B cell (primary cell): Measurements from ENCODE around the gene ABTB2. TPM values are rescaled to one million over a fixed set of nuclear protein-coding genes. Genes with fewer than 3 reads are reported as not detected.

Experiments used
- ATAC-seq: fragments of 200-7000 bp; cut with Tn5 transposase; one replicate; pipeline ENCODE4 v1.10.0; 2021; ENCODE audit warnings: low read depth, mild to moderate bottlenecking, moderate number of reproducible peaks, moderate library complexity
- CTCF ChIA-PET: fragments of 350-600 bp; sonication (Branson Sonifier 250); formaldehyde crosslinking; loops from one replicate; lab custom pipeline; 2021; ENCODE audit warnings: antibody characterized with exemption, inconsistent platforms; lab: Charles Lee
- POLR2A ChIA-PET: fragments of 350-600 bp; sonication (Branson Sonifier 250); formaldehyde crosslinking; loops from one replicate; lab custom pipeline; 2021; ENCODE audit warnings: antibody characterized with exemption; lab: Charles Lee
- DNase-seq: peaks from one replicate; pipeline ENCODE4 v3.0.0; 2013
- H2AFZ ChIP-seq: 2 replicates; pipeline ENCODE4 v1.6.1; 2012; ENCODE audit warnings: mild to moderate bottlenecking, low read depth, low read length; ENCODE audit not compliant: insufficient read depth, poor library complexity, severe bottlenecking
- H3K27ac ChIP-seq, 2 donors: 1 replicate in 1 of 2; 2 replicates in 1 of 2; pipeline ENCODE4 v1.5.1; 2012 to 2013; ENCODE audit warnings: low read length in 2 of 2, mild to moderate bottlenecking in 2 of 2, moderate library complexity in 1 of 2
- H3K27me3 ChIP-seq, 4 experiments: fragments of 200-600 bp in 1 of 4; sonication (generic) in 1 of 4; replicated peaks in 1 of 4; 1 replicate in 2 of 4; 2 replicates in 2 of 4; pipeline versions ENCODE4 v1.6.1 to v1.7.0; 2013 to 2016; ENCODE audit warnings: low read length in 3 of 4, mild to moderate bottlenecking in 2 of 4, mixed read lengths in 1 of 4, moderate library complexity in 1 of 4; ENCODE audit not compliant: insufficient read depth in 4 of 4, control insufficient read depth in 3 of 4; ENCODE audit errors: control extremely low read depth in 1 of 4
- H3K36me3 ChIP-seq, 2 experiments: replicated peaks in 1 of 2; 1 replicate in 1 of 2; 2 replicates in 1 of 2; pipeline versions ENCODE4 v1.6.1 to v1.7.1; 2013; ENCODE audit warnings: low read length in 1 of 2; ENCODE audit not compliant: insufficient read depth in 2 of 2, control insufficient read depth in 1 of 2; ENCODE audit errors: control extremely low read depth in 1 of 2, extremely low read depth in 1 of 2
- H3K4me1 ChIP-seq, 2 donors: fragments of 200-600 bp in 1 of 2; sonication (generic) in 1 of 2; 1 replicate in 1 of 2; 2 replicates in 1 of 2; pipeline versions ENCODE4 v1.5.1 to v1.6.1; 2013 to 2017; ENCODE audit warnings: low read length in 2 of 2; ENCODE audit not compliant: control insufficient read depth in 2 of 2, insufficient read depth in 2 of 2
- H3K4me2 ChIP-seq: replicated peaks from 2 replicates; pipeline ENCODE3; 2012; ENCODE audit warnings: mild to moderate bottlenecking, low read depth, low read length; ENCODE audit not compliant: poor library complexity, severe bottlenecking
- H3K4me3 ChIP-seq, 5 experiments: fragments of 200-600 bp in 1 of 5; sonication (generic) in 1 of 5; 1 replicate in 3 of 5; 2 replicates in 2 of 5; pipeline versions ENCODE4 v1.5.1 to v1.7.0; 2011 to 2016; ENCODE audit warnings: low read length in 4 of 5, mild to moderate bottlenecking in 4 of 5, low read depth in 2 of 5, control low read depth in 1 of 5, moderate library complexity in 1 of 5; ENCODE audit not compliant: insufficient read depth in 1 of 5; ENCODE audit errors: control extremely low read depth in 1 of 5, extremely low read depth in 1 of 5
- H3K79me2 ChIP-seq: fragments of 200-600 bp; sonication (generic); one replicate; pipeline ENCODE4 v1.6.0; 2016; ENCODE audit warnings: low read length; ENCODE audit not compliant: control insufficient read depth, insufficient read depth
- H3K9ac ChIP-seq: fragments of 200-600 bp; sonication (generic); 2 replicates; pipeline ENCODE4 v1.6.1; 2017; ENCODE audit warnings: mild to moderate bottlenecking, low read length, moderate library complexity
- H3K9me3 ChIP-seq, 3 donors: one replicate each; pipeline versions ENCODE4 v1.6.1 to v1.7.1; 2013; ENCODE audit warnings: low read length in 2 of 3; ENCODE audit not compliant: control insufficient read depth in 2 of 3, insufficient read depth in 1 of 3; ENCODE audit errors: control extremely low read depth in 1 of 3
- H4K20me1 ChIP-seq: 2 replicates; pipeline ENCODE4 v1.6.0; 2012; ENCODE audit warnings: mild to moderate bottlenecking, low read length; ENCODE audit not compliant: insufficient read depth, control insufficient read depth, poor library complexity, severe bottlenecking
- H3K27ac Mint-ChIP-seq: one replicate; pipeline ENCODE4 v1.8.0; 2021; ENCODE audit warnings: mixed read lengths
- H3K27me3 Mint-ChIP-seq: one replicate; pipeline ENCODE4 v1.8.0; 2021; ENCODE audit warnings: mixed read lengths
- H3K4me1 Mint-ChIP-seq: one replicate; pipeline ENCODE4 v1.8.0; 2021; ENCODE audit warnings: mixed read lengths
- H3K4me3 Mint-ChIP-seq: one replicate; pipeline ENCODE4 v1.8.0; 2021; ENCODE audit warnings: mixed read lengths
- H3K9me3 Mint-ChIP-seq: one replicate; pipeline ENCODE4 v1.8.0; 2022; ENCODE audit warnings: mixed read lengths; ENCODE audit not compliant: insufficient read depth
- EZH2 ChIP-seq: IDR thresholded peaks from 2 replicates; pipeline ENCODE4 v1.6.1; 2012; ENCODE audit warnings: borderline replicate concordance, low read depth, mild to moderate bottlenecking, moderate library complexity, low read length; ENCODE audit not compliant: insufficient read depth, poor library complexity, severe bottlenecking
- WGBS: methylation state at CpG from one replicate; pipeline ENCODE4 v1.1.5; 2013; ENCODE audit warnings: missing lambda C conversion rate; ENCODE audit not compliant: insufficient coverage; 5-methylcytosine and 5-hydroxymethylcytosine counted together
- intact Hi-C: fragments of 100-400 bp; cut with micrococcal nuclease; formaldehyde crosslinking; loops from one replicate; pipeline ENCODE4 v1.10.0; 2022
- polyA plus RNA-seq: library from polyadenylated mRNA; depleted of rRNA; stranded (reverse); fragments of >200 nt; gene quantifications from 2 replicates; pipeline ENCODE4 v1.2.3, GENCODE V29; 2012
- total RNA-seq, 2 donors: library from RNA; stranded (reverse); fragments of 120-200 nt in 1 of 2; gene quantifications; 1 replicate in 1 of 2; 2 replicates in 1 of 2; pipeline versions ENCODE4 v1.2.3 to v1.2.4, GENCODE V29; 2013 to 2022
- TF ChIP-seq, protein P1 (sequence below): fragments of 200-600 bp; IDR thresholded peaks from one replicate; pipeline ENCODE4 v1.8.0; 2022; ENCODE audit warnings: antibody characterized with exemption, mild to moderate bottlenecking

Gene ABTB2
- total and polyA plus RNA-seq, 2 donors (not counting 1 experiment from before 2014, with no cell fraction given), result 0.30 to 5.9 TPM

- Mint-ChIP-seq H3K27ac (no peak overlapping the region), H3K27me3 (no peaks in the 10 kb centered on the region), H3K9me3 (no peaks in the 10 kb centered on the region), H3K4me1 (no peaks in the 10 kb centered on the region), H3K4me3 (no peak overlapping the region)
- Histone ChIP-seq H3K4me3 (no peak overlapping the region), H3K9ac (no peak overlapping the region), H3K4me2 (no peak overlapping the region), H3K9me3 (no peaks in the 10 kb centered on the region), H3K27me3 (no peaks in the 10 kb centered on the region), H4K20me1 (no peaks in the 10 kb centered on the region), H3K27ac (no peak overlapping the region), H3K4me1 (no peaks in the 10 kb centered on the region), H3K36me3 (no peaks in the 10 kb centered on the region), H2AFZ (no peak overlapping the region), H3K79me2 (no peaks in the 10 kb centered on the region)
- ChIA-PET CTCF (interaction anchor here (0.6 to 5.8 kb wide), 2 partner anchors 169 to 189 kb away, joined by 3 to 21 read pairs; no protein-coding TSS in a partner anchor), POLR2A (no interaction called here)
- intact Hi-C loops, result no loop called here
- no peak for TF ChIP-seq EZH2
- TF ChIP-seq, protein P1, sequence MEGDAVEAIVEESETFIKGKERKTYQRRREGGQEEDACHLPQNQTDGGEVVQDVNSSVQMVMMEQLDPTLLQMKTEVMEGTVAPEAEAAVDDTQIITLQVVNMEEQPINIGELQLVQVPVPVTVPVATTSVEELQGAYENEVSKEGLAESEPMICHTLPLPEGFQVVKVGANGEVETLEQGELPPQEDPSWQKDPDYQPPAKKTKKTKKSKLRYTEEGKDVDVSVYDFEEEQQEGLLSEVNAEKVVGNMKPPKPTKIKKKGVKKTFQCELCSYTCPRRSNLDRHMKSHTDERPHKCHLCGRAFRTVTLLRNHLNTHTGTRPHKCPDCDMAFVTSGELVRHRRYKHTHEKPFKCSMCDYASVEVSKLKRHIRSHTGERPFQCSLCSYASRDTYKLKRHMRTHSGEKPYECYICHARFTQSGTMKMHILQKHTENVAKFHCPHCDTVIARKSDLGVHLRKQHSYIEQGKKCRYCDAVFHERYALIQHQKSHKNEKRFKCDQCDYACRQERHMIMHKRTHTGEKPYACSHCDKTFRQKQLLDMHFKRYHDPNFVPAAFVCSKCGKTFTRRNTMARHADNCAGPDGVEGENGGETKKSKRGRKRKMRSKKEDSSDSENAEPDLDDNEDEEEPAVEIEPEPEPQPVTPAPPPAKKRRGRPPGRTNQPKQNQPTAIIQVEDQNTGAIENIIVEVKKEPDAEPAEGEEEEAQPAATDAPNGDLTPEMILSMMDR, result no peak
- WGBS, result 97% methylated on average over 6 of the region's 6 CpGs
- ATAC-seq (no peak), DNase-seq (no peak)
These were observed 14.1 kb downstream of the ABTB2 start for GRCh38 chr11:34343686-34344085.

DNA sequence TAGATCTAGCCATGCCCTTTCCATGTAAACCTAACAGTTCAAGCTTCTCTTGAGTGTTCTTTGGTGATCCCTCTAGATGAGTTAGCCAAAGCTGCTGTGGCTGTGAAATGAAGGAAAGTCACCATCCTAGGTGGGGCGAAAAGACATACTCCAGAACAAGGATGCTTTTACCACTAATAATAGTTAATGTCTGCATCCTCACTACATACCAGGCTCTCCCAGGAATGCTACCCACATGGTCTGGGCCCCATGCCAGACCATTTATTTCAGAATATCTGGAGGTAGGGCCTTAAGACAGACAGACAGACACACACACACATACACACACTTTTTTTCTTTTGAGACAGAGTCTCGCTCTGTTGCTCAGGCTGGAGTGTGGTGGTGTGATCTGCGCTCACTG, 14.7 kb downstream of the ABTB2 start:
- no peak overlapping the region for H2AFZ ChIP-seq
- TF ChIP-seq, protein P1, result no peak
- no peak for TF ChIP-seq EZH2
- H3K4me3 ChIP-seq, result no peak overlapping the region
- no peak overlapping the region for H3K27ac ChIP-seq
- H4K20me1 ChIP-seq, result no peaks in the 10 kb centered on the region
- H3K27me3 ChIP-seq, result no peaks in the 10 kb centered on the region
- H3K79me2 ChIP-seq, result no peaks in the 10 kb centered on the region
- H3K9me3 ChIP-seq, result no peaks in the 10 kb centered on the region
- no peak overlapping the region for H3K4me3 Mint-ChIP-seq
- no peaks in the 10 kb centered on the region for H3K4me1 Mint-ChIP-seq
- POLR2A ChIA-PET, result no interaction called here
- ATAC-seq (no peak), DNase-seq (no peak)
- no peaks in the 10 kb centered on the region for H3K4me1 ChIP-seq
- H3K27ac Mint-ChIP-seq, result no peak overlapping the region
- no peaks in the 10 kb centered on the region for H3K27me3 Mint-ChIP-seq
- 100% methylated on average over 1 of the region's 3 CpGs for WGBS
- no peak overlapping the region for H3K9ac ChIP-seq
- intact Hi-C loops, result no loop called here
- H3K4me2 ChIP-seq, result no peak overlapping the region
- no peaks in the 10 kb centered on the region for H3K9me3 Mint-ChIP-seq
- CTCF ChIA-PET, result interaction anchor here (5.8 kb wide), 1 partner anchor 169 kb away, joined by 21 read pairs; no protein-coding TSS in a partner anchor
- no peaks in the 10 kb centered on the region for H3K36me3 ChIP-seq
